Right lobe of liver (tissue), 6 donors: ENCODE data around the gene AKNA. TPM values are rescaled to one million over a fixed set of nuclear protein-coding genes. Genes with fewer than 3 reads are reported as not detected.

Experiments
- ATAC-seq, 4 donors: fragments of 200-7000 bp; cut with Tn5 transposase; one replicate each; pipeline ENCODE4 v1.9.1; 2020; ENCODE audit warnings: mild to moderate bottlenecking in 4 of 4, moderate library complexity in 4 of 4
- DNase-seq, 3 donors: peaks; one replicate each; pipeline ENCODE4 v3.0.0-alpha.2; 2020
- H3K27ac ChIP-seq, 3 donors: fragments of 200-600 bp; one replicate each; pipeline ENCODE4 v1.8.0; 2022
- H3K27me3 ChIP-seq, 2 donors: fragments of 200-600 bp; one replicate each; pipeline ENCODE4 v1.8.0; 2022
- H3K36me3 ChIP-seq, 4 donors: fragments of 200-600 bp; sonication (generic) in 1 of 4; one replicate each; pipeline versions ENCODE4 v1.5.1 to v1.8.0; 2017 to 2022; ENCODE audit warnings: control low read depth in 1 of 4
- H3K4me1 ChIP-seq, 4 donors: fragments of 200-600 bp; sonication (generic) in 1 of 4; one replicate each; pipeline versions ENCODE4 v1.5.1 to v1.8.0; 2017 to 2022; ENCODE audit warnings: control low read depth in 1 of 4
- H3K4me3 ChIP-seq, 3 donors: fragments of 200-600 bp; one replicate each; pipeline ENCODE4 v1.8.0; 2022
- H3K9me3 ChIP-seq, 4 donors: fragments of 200-600 bp; sonication (generic) in 1 of 4; one replicate each; pipeline versions ENCODE4 v1.5.1 to v1.8.0; 2017 to 2022; ENCODE audit warnings: control low read depth in 1 of 4
- CTCF ChIP-seq, 4 donors: fragments of 200-600 bp in 3 of 4; fragments of 450-650 bp in 1 of 4; IDR thresholded peaks; one replicate each; pipeline versions ENCODE4 v1.5.1 to v1.8.0; 2016 to 2022; ENCODE audit warnings: antibody characterized with exemption in 4 of 4, mild to moderate bottlenecking in 2 of 4
- POLR2A ChIP-seq: fragments of 450-650 bp; IDR thresholded peaks from one replicate; pipeline ENCODE4 v1.6.1; 2017; ENCODE audit warnings: antibody characterized with exemption, mild to moderate bottlenecking
- whole genome bisulfite sequencing: methylation state at CpG from one replicate; pipeline ENCODE4 v1.1.6; 2018; ENCODE audit warnings: low coverage, low lambda C conversion rate; ENCODE audit not compliant: insufficient coverage; ENCODE audit errors: missing lambda C conversion rate; 5-methylcytosine and 5-hydroxymethylcytosine counted together
- intact Hi-C, 2 donors: fragments of 100-400 bp; cut with DNase I; formaldehyde crosslinking; loops; one replicate each; pipeline versions ENCODE4 v1.11.2 to v1.14.1; 2022
- total RNA-seq, 6 experiments: library from RNA; depleted of rRNA in 2 of 6; stranded (reverse); fragments of >200 nt in 2 of 6; fragmentation: NEBNext Ultra II Directional in 3 of 6; extraction: Animal tissue kit (Norgen Biotek cat#: 25700) in 3 of 6; gene quantifications; one replicate each; pipeline versions ENCODE4 v1.1.0 to v1.2.4, GENCODE V29; 2016 to 2023
- donor health status: DM: no; HTN: yes; CAD: no.
- donor health status: DM: no; HTN: no; CAD: no.
- donor health status: DM: no; HTN: no; CAD: no.
- donor health status: DM: no; HTN: yes; CAD: no.
- donor health status: DM: no; HTN: yes; CAD: no.

AKNA gene
- total RNA-seq, 6 experiments from 2014 or later = 4.7 to 15.1 (median 9.8) TPM

DNA sequence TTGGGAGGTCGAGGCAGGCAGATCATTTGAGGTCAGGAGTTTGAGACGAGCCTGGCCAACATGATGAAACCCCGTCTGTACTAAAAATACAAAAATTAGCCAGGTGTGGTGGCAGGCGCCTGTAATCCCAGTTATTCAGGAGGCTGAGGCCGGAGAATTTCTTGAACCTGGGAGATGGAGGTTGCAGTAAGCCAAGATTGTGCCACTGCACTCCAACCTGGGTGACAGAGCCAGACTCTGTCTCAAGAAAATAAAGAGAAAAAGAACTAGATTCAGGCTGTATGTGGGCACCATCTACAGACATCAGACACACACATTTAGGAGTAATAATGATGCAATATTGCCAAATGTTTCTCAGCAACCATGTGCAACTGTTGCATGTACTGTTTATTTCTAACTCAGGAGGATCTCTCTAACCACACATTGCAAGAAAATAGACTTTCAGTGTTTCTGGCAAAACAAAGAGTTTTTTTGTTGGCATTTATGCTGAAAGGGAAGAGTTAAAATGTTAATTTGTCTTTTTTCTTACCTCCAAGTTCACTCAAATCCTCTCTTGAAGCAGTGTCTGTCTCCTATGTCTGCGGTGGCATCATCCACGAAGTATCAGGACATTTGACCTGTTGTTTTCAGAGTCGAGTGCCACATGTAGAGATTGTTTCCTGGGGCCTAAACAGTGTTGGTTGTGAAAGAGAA is 70.0 kb downstream of the AKNA start:
- H3K27ac ChIP-seq = peak overlapping the region; percentile 65 to 85 (median 81)
- ATAC-seq (peak; percentile 11 to 44 (median 17)), DNase-seq (peak in 1 of 3 donors; percentile 36)
- H3K27me3 ChIP-seq = no peaks in the 10 kb centered on the region
- intact Hi-C loops = no loop called here
- H3K4me3 ChIP-seq = peak overlapping the region in 1 of 3 donors; percentile 9
- H3K9me3 ChIP-seq = no peaks in the 10 kb centered on the region
- no peaks in the 10 kb centered on the region for H3K36me3 ChIP-seq
- H3K4me1 ChIP-seq = peaks cover 0 to 82% (median 30%) of the 10 kb centered on the region in 4 donors
- TF ChIP-seq POLR2A (peak; percentile 14), CTCF (IDR thresholded peaks at IDR 0.05) (no peak)
- WGBS = 36% methylated on average over 8 of the region's 8 CpGs

GRCh38 chr9:114316605-114317230 is 71.1 kb downstream of the AKNA start:
- peak in 1 of 3 donors; percentile 39 for DNase-seq
- WGBS = 67% methylated on average over 10 of the region's 10 CpGs
- ATAC-seq = no peak
- no peaks in the 10 kb centered on the region for H3K9me3 ChIP-seq
- no peaks in the 10 kb centered on the region for H3K36me3 ChIP-seq
- intact Hi-C loops = no loop called here
- H3K27me3 ChIP-seq = no peaks in the 10 kb centered on the region
- peak overlapping the region in 1 of 3 donors; percentile 26 for H3K4me3 ChIP-seq
- peak overlapping the region; percentile 65 to 85 (median 81) for H3K27ac ChIP-seq
- no peak for TF ChIP-seq POLR2A
- no peak for TF ChIP-seq CTCF (IDR thresholded peaks at IDR 0.05)
- peaks cover 0 to 77% (median 28%) of the 10 kb centered on the region in 4 donors for H3K4me1 ChIP-seq

GRCh38 chr9:114315723-114316363 is 71.9 kb downstream of the AKNA start:
- DNase-seq (peak in 2 of 3 donors; percentile 48 to 49), ATAC-seq (peak; percentile 6 to 33 (median 26))
- TF ChIP-seq POLR2A (no peak), CTCF (IDR thresholded peaks at IDR 0.05) (no peak)
- H3K27me3 ChIP-seq = no peaks in the 10 kb centered on the region
- WGBS = 39% methylated on average over 8 of the region's 8 CpGs
- no peaks in the 10 kb centered on the region for H3K9me3 ChIP-seq
- intact Hi-C loops = no loop called here
- peak overlapping the region in 2 of 3 donors; percentile 8 to 26 for H3K4me3 ChIP-seq
- H3K36me3 ChIP-seq = no peaks in the 10 kb centered on the region
- peak overlapping the region; percentile 65 to 85 (median 81) for H3K27ac ChIP-seq
- H3K4me1 ChIP-seq = peaks cover 0 to 68% (median 28%) of the 10 kb centered on the region in 4 donors

- H3K4me3 ChIP-seq = peak overlapping the region in 2 of 3 donors; percentile 8 to 26
- peak overlapping the region; percentile 66 to 85 (median 81) for H3K27ac ChIP-seq
These were observed 72.7 kb downstream of the AKNA start for GRCh38 chr9:114314881-114315722.

More at GRCh38 chr9:114314881-114315722, 72.7 kb downstream of the AKNA start:
- 45% methylated on average over 6 of the region's 8 CpGs for WGBS
- Histone ChIP-seq H3K27me3 (no peaks in the 10 kb centered on the region), H3K4me1 (peaks cover 0 to 65% (median 28%) of the 10 kb centered on the region in 4 donors), H3K9me3 (no peaks in the 10 kb centered on the region), H3K36me3 (no peaks in the 10 kb centered on the region)
- intact Hi-C loops = no loop called here
- TF ChIP-seq POLR2A (peak; percentile 63), CTCF (IDR thresholded peaks at IDR 0.05) (no peak)
- DNase-seq (peak; percentile 87 to 92 (median 88)), ATAC-seq (peak; percentile 75 to 85 (median 80))
